ENCODE measurements around the gene PTGER1.
A peak's percentile ranks its signal among the peaks of the same experiment; 100 is the strongest.

The PTGER1 gene

DNA sequence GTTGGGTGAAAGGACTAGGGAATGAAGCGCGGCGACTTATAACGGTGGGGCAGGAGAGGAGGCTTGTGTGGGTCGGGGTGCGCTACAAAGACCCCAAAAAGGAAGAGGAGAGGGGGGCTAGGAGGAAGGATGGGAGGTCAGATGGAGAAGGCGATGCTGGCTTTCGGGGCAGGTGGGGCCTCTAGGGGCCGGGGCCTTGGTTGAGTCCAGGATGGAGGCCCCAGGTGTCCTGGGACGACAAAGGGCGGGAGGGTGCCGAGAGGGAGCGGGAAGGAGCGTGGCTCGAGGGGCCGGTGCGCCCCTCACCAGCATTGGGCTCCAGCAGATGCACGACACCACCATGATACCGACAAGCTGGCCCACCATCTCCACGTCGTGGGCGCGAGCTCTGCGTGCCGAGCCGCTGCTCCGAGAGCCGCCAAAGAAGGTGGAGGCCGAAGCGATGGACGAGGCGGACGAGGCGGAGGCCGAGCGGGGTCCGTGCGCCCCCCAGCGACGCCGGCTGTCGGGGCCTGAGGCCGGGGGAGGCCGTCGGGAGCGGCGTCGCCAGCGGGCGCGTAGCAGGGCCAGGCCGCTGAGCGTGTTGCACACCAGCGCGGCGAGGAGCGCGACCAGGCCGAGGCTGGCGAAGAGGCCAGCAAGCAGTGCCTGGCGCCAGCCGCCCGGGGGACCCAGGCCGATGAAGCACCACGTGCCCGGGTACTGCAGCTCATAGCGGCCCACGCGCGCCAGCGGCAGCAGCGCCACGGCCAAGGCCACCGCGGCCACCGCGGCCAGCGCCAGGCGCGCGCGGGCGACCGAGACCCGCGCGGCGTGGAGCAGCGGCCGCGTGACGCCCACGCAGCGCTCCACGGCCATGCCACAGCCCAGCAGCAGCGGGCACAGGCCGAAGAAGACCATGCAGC is 1.8 kb downstream of the PTGER1 start:
- DNase-seq (ENCODE audit: low read depth) = peak; percentile 17
- no peak overlapping the region for H3K4me3 ChIP-seq (ENCODE audit: low read length)
- TF ChIP-seq, protein P1, sequence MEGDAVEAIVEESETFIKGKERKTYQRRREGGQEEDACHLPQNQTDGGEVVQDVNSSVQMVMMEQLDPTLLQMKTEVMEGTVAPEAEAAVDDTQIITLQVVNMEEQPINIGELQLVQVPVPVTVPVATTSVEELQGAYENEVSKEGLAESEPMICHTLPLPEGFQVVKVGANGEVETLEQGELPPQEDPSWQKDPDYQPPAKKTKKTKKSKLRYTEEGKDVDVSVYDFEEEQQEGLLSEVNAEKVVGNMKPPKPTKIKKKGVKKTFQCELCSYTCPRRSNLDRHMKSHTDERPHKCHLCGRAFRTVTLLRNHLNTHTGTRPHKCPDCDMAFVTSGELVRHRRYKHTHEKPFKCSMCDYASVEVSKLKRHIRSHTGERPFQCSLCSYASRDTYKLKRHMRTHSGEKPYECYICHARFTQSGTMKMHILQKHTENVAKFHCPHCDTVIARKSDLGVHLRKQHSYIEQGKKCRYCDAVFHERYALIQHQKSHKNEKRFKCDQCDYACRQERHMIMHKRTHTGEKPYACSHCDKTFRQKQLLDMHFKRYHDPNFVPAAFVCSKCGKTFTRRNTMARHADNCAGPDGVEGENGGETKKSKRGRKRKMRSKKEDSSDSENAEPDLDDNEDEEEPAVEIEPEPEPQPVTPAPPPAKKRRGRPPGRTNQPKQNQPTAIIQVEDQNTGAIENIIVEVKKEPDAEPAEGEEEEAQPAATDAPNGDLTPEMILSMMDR (IDR thresholded peaks at IDR 0.05; ENCODE audit: insufficient read depth, low read depth, low read length, missing control alignments) = no peak

DNA sequence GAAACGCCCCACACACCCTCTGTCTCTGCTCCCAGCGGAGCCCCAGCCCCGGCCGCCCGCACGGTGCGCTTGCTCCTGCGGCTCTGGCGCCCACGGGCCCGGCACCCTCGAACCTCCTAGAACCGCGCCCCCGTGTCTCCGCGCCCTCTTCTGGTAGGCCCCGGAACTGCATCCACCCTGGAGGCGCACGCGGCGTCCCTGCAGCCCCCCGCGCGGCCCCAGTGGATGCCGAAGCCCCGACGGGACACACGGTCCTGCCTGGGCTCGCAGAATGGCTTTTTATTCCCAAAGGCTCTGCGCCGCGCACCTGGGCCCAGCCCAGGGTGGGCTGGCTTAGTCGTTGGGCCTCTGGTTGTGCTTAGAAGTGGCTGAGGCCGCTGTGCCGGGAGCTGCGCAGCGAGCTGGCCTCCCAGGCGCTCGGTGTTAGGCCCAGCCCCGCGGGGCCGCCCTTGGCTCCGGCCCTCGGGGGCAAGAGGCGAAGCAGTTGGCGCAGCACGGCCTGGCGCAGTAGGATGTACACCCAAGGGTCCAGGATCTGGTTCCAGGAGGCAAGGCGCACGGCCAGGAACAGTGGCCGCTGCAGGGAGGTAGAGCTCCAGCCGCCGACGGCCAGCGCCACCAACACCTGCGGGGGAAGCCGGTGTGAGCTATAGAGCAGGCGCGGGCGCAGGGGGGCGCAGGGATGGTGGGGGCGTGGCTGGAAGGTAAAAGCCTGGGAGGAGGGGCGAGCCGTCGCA is 2.8 kb downstream of the PTGER1 start:
- no peak overlapping the region for H3K4me3 ChIP-seq (ENCODE audit: low read length)
- TF ChIP-seq, protein P1 (IDR thresholded peaks at IDR 0.05; ENCODE audit: insufficient read depth, low read depth, low read length, missing control alignments) = peak; percentile 75
- peak; percentile 53 for DNase-seq (ENCODE audit: low read depth)

DNA sequence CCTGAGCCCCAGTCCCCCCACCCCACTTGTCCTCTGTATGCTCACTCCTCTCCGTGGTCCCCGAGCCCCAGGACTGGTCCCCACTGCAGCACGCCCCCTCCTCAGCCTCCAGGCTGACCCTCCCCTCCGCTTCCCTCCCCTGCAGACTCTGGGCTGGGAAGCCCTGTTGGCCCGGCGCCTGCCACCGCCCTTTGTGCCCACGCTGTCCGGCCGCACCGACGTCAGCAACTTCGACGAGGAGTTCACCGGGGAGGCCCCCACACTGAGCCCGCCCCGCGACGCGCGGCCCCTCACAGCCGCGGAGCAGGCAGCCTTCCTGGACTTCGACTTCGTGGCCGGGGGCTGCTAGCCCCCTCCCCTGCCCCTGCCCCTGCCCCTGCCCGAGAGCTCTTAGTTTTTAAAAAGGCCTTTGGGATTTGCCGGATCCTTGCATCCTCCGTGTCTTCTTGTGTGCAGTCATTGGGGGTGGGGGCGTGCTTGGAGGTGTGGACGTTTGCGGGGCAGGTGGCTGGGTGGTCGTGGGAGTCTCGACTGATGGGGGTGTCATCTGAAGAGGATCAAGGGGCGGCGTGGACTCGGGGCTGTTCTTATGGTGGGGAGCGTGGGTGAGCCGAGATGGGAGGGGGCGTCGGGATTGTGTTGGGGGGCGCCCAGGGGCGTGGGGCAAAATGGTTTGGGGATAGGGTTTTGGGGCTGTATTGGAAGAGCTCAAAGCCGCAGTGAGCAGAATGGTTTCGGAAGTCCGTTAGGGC is 3.5 kb downstream of the PTGER1 start:
- TF ChIP-seq, protein P1 (IDR thresholded peaks at IDR 0.05; ENCODE audit: insufficient read depth, low read depth, low read length, missing control alignments) = no peak
- DNase-seq (ENCODE audit: low read depth) = no peak
- H3K4me3 ChIP-seq (ENCODE audit: low read length) = no peak overlapping the region

DNA sequence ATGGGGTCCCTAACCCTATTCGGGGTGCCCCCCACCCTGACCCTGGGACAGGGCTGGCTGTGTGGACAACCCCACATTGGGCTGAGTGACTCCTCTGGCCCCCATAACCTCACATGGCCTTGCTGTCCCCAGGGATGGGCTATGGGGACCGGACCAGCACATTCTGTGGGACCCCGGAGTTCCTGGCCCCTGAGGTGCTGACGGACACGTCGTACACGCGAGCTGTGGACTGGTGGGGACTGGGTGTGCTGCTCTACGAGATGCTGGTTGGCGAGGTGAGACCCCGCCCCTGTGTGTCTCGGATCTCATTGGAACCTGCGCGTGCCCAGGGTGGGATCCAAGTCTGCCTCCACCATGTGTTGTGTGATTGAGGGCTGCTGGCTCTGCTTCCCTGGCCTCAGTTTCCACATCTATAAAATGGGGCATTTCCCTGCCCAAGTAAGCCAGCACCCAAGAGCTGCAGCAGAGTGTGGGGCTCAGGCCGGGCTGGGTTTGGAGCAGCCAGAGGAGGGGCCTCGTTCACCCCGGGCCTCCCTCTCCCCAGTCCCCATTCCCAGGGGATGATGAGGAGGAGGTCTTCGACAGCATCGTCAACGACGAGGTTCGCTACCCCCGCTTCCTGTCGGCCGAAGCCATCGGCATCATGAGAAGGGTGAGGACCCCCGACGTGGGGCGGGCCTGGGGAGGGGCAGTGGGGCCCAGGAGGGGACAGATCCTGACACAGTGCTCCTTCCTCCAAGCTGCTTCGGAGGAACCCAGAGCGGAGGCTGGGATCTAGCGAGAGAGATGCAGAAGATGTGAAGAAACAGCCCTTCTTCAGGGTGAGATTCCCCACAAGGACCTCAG is 4.9 kb downstream of the PTGER1 start:
- no peak overlapping the region for H3K4me3 ChIP-seq (ENCODE audit: low read length)

DNA sequence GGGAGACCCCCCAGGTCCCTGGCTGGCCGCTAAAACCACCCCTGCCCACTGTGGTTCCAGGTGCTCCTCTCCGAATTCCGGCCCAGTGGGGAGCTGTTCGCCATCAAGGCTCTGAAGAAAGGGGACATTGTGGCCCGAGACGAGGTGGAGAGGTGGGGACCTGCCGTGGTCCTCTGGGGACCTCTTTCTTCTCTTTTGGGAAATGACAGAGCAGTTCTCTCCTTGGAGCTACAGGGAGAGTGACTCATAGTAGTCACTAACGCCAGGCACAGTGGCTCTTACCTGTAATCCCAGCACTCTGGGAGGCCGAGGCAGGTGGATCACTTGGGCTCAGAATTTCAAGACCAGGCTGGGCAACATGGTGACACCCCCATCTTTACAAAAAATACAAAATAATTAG is 7.3 kb downstream of the PTGER1 start:
- TF ChIP-seq, protein P1 (IDR thresholded peaks at IDR 0.05; ENCODE audit: insufficient read depth, low read depth, low read length, missing control alignments) = peak; percentile 19
- DNase-seq (ENCODE audit: low read depth) = peak; percentile 27
- no peak overlapping the region for H3K4me3 ChIP-seq (ENCODE audit: low read length)

More for the DNA sequence above, 4.9 kb downstream of the PTGER1 start:
- TF ChIP-seq, protein P1 (IDR thresholded peaks at IDR 0.05; ENCODE audit: insufficient read depth, low read depth, low read length, missing control alignments) = no peak
- no peak for DNase-seq (ENCODE audit: low read depth)

DNA sequence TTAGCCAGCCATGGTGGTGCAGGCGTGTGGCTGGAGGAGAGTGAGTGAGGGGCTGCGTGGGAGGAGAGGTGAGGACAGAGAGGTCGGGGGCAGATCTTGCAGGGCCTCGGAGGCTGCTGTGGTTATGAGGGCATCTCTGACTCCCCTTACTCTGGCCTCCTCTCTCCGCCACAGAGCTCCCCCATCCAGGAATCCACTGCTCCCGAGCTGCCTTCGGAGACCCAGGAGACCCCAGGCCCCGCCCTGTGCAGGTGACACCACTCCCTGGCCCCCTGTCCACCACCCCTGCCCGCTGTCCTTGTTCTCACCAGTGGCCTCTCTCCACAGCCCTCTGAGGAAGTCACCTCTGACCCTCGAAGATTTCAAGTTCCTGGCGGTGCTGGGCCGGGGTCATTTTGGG is 7.8 kb downstream of the PTGER1 start:
- TF ChIP-seq, protein P1 (IDR thresholded peaks at IDR 0.05; ENCODE audit: insufficient read depth, low read depth, low read length, missing control alignments) = no peak
- no peak overlapping the region for H3K4me3 ChIP-seq (ENCODE audit: low read length)
- no peak for DNase-seq (ENCODE audit: low read depth)

All from epithelial cell of esophagus (primary cell).